ENCODE measurements around the gene BOD1L1. TPM values are rescaled to one million over a fixed set of nuclear protein-coding genes. Genes with fewer than 3 reads are reported as not detected.
A peak's percentile ranks its signal among the peaks of the same experiment; 100 is the strongest.

BOD1L1 gene
- total and polyA plus RNA-seq, 2 donors (not counting 1 experiment from before 2014, with no cell fraction given), result 20.2 to 109 TPM

DNA sequence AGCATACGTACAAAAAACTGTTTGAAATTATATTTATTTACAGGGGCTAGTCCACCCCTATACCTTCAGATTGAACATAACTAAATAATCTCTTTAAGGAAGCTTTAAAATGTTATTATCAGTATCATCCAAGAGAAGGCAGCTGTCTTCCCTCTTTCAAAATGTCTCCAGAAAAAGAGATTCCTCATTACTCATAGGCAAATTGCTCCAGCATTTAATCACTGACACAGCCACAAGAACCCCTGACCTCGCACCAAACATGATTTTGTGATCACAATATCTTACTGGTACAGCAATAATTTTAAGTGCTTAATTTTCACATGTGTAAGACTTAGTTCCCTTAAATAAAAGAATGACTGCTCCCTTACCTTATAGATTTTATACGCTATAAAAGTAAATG lies 9.7 kb downstream of the BOD1L1 start:
- WGBS (ENCODE audit: insufficient coverage), result no CpG with 5 or more reads among the region's 3 CpGs
- H3K9ac ChIP-seq (ENCODE audit: low read length), result no peak overlapping the region
- H3K4me3 Mint-ChIP-seq, result no peak overlapping the region
- no peak for TF ChIP-seq EZH2 (IDR thresholded peaks at IDR 0.05; ENCODE audit: borderline replicate concordance, insufficient read depth, low read depth, low read length, poor library complexity, severe bottlenecking)
- TF ChIP-seq, protein P1, sequence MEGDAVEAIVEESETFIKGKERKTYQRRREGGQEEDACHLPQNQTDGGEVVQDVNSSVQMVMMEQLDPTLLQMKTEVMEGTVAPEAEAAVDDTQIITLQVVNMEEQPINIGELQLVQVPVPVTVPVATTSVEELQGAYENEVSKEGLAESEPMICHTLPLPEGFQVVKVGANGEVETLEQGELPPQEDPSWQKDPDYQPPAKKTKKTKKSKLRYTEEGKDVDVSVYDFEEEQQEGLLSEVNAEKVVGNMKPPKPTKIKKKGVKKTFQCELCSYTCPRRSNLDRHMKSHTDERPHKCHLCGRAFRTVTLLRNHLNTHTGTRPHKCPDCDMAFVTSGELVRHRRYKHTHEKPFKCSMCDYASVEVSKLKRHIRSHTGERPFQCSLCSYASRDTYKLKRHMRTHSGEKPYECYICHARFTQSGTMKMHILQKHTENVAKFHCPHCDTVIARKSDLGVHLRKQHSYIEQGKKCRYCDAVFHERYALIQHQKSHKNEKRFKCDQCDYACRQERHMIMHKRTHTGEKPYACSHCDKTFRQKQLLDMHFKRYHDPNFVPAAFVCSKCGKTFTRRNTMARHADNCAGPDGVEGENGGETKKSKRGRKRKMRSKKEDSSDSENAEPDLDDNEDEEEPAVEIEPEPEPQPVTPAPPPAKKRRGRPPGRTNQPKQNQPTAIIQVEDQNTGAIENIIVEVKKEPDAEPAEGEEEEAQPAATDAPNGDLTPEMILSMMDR (IDR thresholded peaks at IDR 0.05), result no peak
- peaks cover 27 to 37% of the 10 kb centered on the region in 2 donors for H3K4me1 ChIP-seq (ENCODE audit: control insufficient read depth in 2 of 2, insufficient read depth in 2 of 2, low read length in 2 of 2)
- no peaks in the 10 kb centered on the region for H3K27me3 Mint-ChIP-seq
- H3K27ac Mint-ChIP-seq, result no peak overlapping the region
- H3K36me3 ChIP-seq (replicated peaks in 1 of 2; ENCODE audit: control extremely low read depth in 1 of 2, control insufficient read depth in 1 of 2, extremely low read depth in 1 of 2, insufficient read depth in 2 of 2, low read length in 1 of 2), result peaks cover 25 to 59% of the 10 kb centered on the region in 2 experiments
- H3K79me2 ChIP-seq (ENCODE audit: control insufficient read depth, insufficient read depth, low read length), result peaks cover 64% of the 10 kb centered on the region
- ATAC-seq (ENCODE audit: low read depth) (no peak), DNase-seq (no peak)
- ChIA-PET POLR2A (no interaction called here), CTCF (interaction anchor here (0.7 to 1.3 kb wide), 5 partner anchors 9 to 1889 kb away, joined by 3 to 7 read pairs (median 4); partner anchors contain the start of gene BOD1L1)
- no peaks in the 10 kb centered on the region for H3K9me3 ChIP-seq (ENCODE audit: control extremely low read depth in 1 of 3, control insufficient read depth in 2 of 3, insufficient read depth in 1 of 3, low read length in 2 of 3)
- intact Hi-C loops (cut with micrococcal nuclease), result no loop called here
- H2AFZ ChIP-seq (ENCODE audit: insufficient read depth, low read depth, low read length, poor library complexity, severe bottlenecking), result no peak overlapping the region
- H3K9me3 Mint-ChIP-seq (ENCODE audit: insufficient read depth), result no peaks in the 10 kb centered on the region
- H3K27me3 ChIP-seq (replicated peaks in 1 of 4; ENCODE audit: control extremely low read depth in 1 of 4, control insufficient read depth in 3 of 4, insufficient read depth in 4 of 4, low read length in 3 of 4), result no peaks in the 10 kb centered on the region
- no peak overlapping the region for H3K4me3 ChIP-seq (ENCODE audit: control extremely low read depth in 1 of 5, extremely low read depth in 1 of 5, insufficient read depth in 1 of 5, low read depth in 2 of 5, low read length in 4 of 5)
- H4K20me1 ChIP-seq (ENCODE audit: control insufficient read depth, insufficient read depth, low read length, poor library complexity, severe bottlenecking), result peaks cover 27% of the 10 kb centered on the region
- peaks cover 60% of the 10 kb centered on the region for H3K4me1 Mint-ChIP-seq
- H3K4me2 ChIP-seq (replicated peaks; ENCODE audit: low read depth, low read length, poor library complexity, severe bottlenecking), result no peak overlapping the region
- no peak overlapping the region for H3K27ac ChIP-seq (ENCODE audit: low read length in 2 of 2)

DNA sequence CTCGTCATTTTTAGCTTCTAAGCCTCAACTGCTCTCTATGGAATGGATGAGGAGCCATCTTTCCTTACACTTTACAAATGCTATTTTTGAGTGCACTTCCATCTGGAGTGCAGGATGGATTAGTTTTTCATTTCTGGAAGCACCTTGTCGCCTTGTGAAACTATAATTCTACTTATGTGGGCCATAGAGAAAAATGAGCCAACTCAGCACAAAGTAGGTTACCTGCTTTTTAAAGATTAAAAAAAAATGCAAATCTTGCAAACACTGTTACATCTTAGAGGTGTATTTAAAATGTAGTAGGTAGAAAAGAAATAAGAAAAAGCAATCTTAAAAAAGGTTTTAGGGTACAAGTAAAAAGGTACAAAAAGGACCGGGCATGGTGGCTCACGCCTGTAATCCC lies 10.9 kb downstream of the BOD1L1 start:
- TF ChIP-seq, protein P1 (IDR thresholded peaks at IDR 0.05), result no peak
- TF ChIP-seq EZH2 (IDR thresholded peaks at IDR 0.05; ENCODE audit: borderline replicate concordance, insufficient read depth, low read depth, low read length, poor library complexity, severe bottlenecking), result no peak
- CTCF ChIA-PET, result interaction anchor here (1.8 kb wide), 1 partner anchor 38 kb away, joined by 5 read pairs; no protein-coding TSS in a partner anchor
- no peak overlapping the region for H3K27ac Mint-ChIP-seq
- Histone ChIP-seq H3K4me2 (replicated peaks; ENCODE audit: low read depth, low read length, poor library complexity, severe bottlenecking) (peak overlapping the region; percentile 53), H3K9ac (ENCODE audit: low read length) (no peak overlapping the region), H3K27me3 (replicated peaks in 1 of 4; ENCODE audit: control extremely low read depth in 1 of 4, control insufficient read depth in 3 of 4, insufficient read depth in 4 of 4, low read length in 3 of 4) (no peaks in the 10 kb centered on the region), H3K36me3 (replicated peaks in 1 of 2; ENCODE audit: control extremely low read depth in 1 of 2, control insufficient read depth in 1 of 2, extremely low read depth in 1 of 2, insufficient read depth in 2 of 2, low read length in 1 of 2) (peaks cover 27 to 64% of the 10 kb centered on the region in 2 experiments), H3K4me1 (ENCODE audit: control insufficient read depth in 2 of 2, insufficient read depth in 2 of 2, low read length in 2 of 2) (peaks cover 33 to 43% of the 10 kb centered on the region in 2 donors), H3K27ac (ENCODE audit: low read length in 2 of 2) (peak overlapping the region in 1 of 2 donors; percentile 84), H3K4me3 (ENCODE audit: control extremely low read depth in 1 of 5, extremely low read depth in 1 of 5, insufficient read depth in 1 of 5, low read depth in 2 of 5, low read length in 4 of 5) (no peak overlapping the region), H3K79me2 (ENCODE audit: control insufficient read depth, insufficient read depth, low read length) (peaks cover 58% of the 10 kb centered on the region), H3K9me3 (ENCODE audit: control extremely low read depth in 1 of 3, control insufficient read depth in 2 of 3, insufficient read depth in 1 of 3, low read length in 2 of 3) (no peaks in the 10 kb centered on the region), H4K20me1 (ENCODE audit: control insufficient read depth, insufficient read depth, low read length, poor library complexity, severe bottlenecking) (peaks cover 15% of the 10 kb centered on the region), H2AFZ (ENCODE audit: insufficient read depth, low read depth, low read length, poor library complexity, severe bottlenecking) (no peak overlapping the region)
- intact Hi-C loops (cut with micrococcal nuclease), result no loop called here
- DNase-seq, result no peak
- POLR2A ChIA-PET, result no interaction called here
- no peak for ATAC-seq (ENCODE audit: low read depth)
- no CpG with 5 or more reads among the region's 4 CpGs for WGBS (ENCODE audit: insufficient coverage)
- no peak overlapping the region for H3K4me3 Mint-ChIP-seq
- peaks cover 64% of the 10 kb centered on the region for H3K4me1 Mint-ChIP-seq
- H3K9me3 Mint-ChIP-seq (ENCODE audit: insufficient read depth), result no peaks in the 10 kb centered on the region
- no peaks in the 10 kb centered on the region for H3K27me3 Mint-ChIP-seq

Measured in B cell (primary cell).